K562 treated with DMSO at 1 percent for 48 hours (cell line): ENCODE measurements around the gene LRRC8D. TPM values are rescaled to one million over a fixed set of nuclear protein-coding genes. Genes with fewer than 3 reads are reported as not detected.

Experiments
- total RNA-seq: library from RNA; unstranded; fragments of 300-600 nt; gene quantifications from 2 replicates; pipeline ENCODE4 v1.2.3, GENCODE V29; 2022; ENCODE audit warnings: low replicate concordance; ENCODE audit errors: extremely low read depth

Gene LRRC8D
- not detected in 2 replicates for total RNA-seq

DNA sequence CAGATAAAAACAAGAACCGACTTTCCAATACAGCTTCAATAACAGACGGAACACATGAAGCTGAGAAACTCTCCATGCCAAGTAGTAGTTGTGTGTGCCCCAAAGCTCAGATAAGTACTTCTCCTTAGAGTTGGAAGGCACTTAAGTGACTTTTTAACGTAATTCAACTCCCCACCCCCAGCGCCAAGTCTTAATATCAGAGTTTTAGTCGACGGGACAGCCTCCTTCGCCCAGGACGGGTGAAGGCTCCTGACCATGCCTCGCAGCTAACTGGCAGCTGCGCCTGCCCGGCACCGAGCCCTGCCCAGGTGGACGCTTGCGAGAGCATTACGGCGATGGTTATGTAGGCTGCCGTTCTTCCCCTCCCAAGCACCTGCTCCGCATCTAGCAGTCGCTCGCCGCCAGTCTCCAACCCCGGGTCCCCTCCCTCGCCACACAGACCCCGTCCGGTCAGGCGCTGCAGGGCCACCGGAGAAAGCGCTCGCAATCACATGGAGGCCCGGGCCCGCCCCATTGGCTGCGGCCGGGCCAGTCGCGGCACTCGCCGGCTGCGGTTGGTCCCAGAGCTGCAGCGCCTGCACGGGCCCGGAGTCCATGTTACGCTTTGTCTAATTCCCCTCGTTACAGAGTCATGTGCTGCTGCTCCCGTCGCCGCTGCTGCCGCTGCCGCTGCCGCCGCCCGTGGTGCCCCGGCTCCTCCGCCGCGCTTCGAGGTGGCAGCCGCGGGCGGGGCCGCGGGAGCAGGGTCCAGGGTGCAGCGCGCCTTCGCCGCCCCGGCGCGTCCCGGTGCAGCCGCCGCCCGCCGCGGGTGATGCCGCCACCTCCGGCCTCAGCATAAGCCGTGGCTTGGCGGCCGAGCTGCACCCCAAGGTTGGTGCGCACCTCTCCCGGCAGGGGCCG is at the start of gene LRRC8D:
Gene LRRC8D (plus strand): TSS at position 611 of the 900 bp plus-strand sequence. CDS start 112,037 bp downstream, outside the sequence.

Other genes starting within 250 kb of the LRRC8D start
- gene LRRC8C, start 187.9 kb upstream of the LRRC8D start, total RNA-seq, result not detected in 2 replicates
- not detected in 2 replicates for gene ZNF326, start 174.1 kb downstream of the LRRC8D start, total RNA-seq